GM19035 (cell line): ENCODE measurements around the gene TSPAN9.

Experiments
- ATAC-seq: cut with Tn5 transposase; IDR thresholded peaks from one replicate; pipeline ENCODE4 v1.9.1; 2021; ENCODE audit not compliant: unreplicated experiment

The TSPAN9 gene

DNA sequence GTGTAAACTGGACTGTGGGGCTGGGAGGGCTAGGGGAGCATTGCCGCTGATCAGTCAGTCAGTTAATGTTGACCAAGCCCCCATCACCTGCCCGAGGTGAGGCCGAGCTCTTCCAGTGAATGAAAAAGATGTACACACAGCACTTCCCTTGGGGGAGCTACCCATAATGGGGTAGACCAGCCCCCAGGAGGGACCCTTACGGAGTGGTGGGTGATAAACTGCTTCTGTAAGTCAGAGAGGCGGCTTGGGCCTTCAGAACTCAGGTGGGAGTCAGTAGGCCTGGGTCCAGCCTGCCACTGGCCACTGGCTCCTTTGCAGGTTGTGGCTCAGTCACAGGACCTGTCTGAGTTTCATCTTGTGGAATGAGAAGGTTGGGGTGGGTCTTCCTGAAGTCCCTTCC lies 43.5 kb downstream of the TSPAN9 start:
- no peak for ATAC-seq

DNA sequence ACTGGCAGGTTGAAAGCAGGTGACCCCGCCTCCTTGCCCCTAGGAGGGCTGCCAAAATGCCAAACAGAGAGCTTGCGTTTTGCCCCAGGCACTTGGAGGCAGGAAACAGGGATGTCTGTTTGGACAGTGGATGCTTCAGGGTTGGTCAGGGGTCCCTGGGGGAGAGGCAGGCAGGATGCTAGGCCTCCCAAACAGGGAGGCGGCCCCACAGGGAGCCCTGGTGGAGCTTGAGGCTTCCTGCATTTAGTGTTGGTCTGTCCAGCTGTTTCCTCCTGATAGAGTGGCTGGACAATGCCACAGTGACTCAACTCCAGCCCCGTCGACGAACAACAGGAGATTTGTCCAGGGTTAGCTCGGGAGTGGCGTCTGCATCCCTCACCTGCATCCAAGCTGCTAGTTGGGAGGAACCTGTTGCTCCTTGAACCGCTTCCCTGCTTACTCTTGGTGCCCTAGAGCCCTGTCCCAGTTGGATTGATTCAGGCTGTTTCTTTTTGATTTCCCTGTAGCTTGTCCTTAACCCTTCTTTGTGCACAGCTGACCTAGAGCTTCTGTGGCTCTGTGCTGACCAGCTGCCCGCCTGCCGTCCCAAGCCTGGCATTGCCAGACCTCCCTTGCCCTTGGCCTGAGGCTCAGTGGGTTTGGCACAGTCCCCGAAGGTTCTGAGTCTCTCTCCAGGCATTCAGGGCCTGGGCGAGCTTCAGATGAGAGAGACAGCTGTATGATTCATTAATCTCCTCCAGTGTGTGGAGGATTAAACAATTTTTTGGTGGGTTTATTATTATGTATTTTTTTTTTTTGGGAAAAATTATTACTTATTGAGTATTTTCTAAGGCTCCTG lies 45.9 kb downstream of the TSPAN9 start:
- no peak for ATAC-seq

DNA sequence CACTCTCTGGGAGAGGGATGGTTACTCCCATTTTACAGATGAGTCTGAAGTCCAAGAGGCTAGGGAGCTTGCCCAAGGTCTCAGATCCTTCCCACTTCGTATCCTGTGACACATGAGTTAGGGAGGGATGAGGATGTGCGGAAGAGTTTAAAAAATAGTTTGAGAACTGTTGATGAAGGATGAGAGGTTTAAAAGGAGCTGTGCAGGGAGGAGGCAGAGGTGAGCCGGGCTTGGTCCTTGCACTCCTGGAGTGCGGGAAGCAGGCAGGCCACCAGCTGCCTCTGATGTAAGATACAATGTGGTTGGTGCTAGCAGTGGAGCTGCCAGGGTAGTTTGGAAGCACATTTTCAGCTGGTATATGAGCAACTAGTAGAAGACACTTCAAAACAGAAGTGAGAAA lies 46.5 kb downstream of the TSPAN9 start:
- no peak for ATAC-seq

DNA sequence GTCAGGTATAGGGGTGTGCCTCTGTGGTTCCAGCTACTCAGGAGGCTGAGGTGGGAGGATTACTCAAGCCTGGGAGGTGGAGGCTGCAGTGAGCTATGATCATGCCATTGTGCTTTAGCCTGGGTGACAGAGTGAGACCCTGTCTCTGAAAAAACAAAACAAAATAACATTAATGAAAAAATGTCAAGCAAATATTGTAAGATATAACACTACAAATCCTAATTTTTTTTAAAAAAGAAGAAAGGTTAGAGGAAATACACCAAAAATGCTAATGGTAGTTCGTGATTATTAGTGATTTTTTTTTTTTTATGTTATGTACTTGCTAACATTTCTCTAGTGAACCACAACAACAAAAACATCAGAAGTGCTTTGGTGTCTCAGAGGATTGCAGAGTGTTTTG lies 47.7 kb downstream of the TSPAN9 start:
- no peak for ATAC-seq

- no peak for ATAC-seq
Observed at GRCh38 chr12:3125674-3126073, 48.5 kb downstream of the TSPAN9 start.

- ATAC-seq, result no peak
Observed at GRCh38 chr12:3127832-3128231, 50.7 kb downstream of the TSPAN9 start.

DNA sequence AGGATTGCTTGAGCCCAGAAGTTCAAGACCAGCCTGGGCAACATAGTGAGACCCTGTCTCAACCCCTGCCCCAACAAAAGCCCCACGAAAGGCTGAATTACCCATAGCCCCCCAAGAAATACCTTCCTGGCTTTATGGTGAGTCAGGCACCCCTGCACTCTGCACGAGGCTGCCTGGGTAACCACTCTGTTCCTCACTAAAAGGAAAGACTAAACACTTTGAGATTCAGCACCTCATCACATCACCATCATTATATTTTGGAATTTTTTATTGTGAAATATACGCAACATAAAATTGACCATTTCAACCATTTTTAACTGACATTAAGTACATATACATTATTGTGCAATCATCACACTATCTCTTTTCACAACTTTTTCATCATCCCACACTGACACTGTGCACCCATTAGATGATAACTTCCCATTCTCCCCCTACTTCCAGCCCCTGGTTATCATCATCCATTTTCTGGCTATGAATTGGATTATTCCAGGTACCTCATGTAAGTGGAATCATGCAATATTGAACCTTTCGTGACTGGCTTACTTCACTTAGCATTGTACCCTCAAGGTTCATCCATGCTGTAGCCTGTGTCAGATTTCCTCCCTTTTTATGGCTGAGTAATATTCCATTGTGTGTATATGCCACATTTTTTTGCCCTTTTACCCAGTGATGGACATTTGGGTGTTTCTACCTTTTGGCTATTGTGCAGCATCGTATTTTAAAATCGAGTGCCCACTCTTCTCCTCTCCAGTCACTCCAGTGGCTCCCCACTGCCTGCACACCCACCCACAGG lies 51.5 kb downstream of the TSPAN9 start:
- no peak for ATAC-seq

DNA sequence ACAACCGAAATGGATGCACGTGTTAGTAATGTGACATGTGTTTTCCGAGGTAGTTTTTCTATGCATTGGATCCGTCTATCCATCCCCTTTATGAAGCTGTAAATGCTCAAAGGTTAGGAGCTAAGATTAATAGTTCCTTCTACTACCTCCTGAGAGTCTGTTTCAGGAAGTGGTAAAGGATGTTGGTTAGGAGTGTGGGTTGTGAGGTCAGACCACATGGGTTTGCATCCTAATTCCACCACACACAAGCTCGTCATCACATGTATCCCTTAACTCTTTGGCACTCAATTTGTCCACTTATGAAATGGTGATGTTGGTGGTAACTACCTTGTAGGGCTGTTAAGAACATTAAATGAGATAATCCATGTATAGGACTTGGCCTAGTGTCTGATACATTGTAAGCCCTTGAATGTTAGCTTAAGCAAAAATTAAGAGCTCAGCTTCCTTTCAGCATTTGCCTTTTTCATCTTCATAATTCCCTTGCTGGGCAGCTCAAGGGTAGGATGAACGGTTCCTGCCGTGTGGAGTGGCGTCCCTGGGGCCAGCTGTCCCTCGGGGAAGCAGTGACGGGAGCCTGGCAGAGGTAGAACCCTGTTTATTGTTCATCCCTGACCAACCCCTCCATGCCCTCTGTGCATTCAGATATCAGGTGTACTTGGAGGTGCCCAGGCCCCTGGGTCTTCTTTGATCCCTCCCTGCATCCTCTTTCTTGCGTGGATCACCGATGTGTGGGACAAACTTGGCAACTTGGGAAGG lies 52.3 kb downstream of the TSPAN9 start:
- ATAC-seq, result no peak

DNA sequence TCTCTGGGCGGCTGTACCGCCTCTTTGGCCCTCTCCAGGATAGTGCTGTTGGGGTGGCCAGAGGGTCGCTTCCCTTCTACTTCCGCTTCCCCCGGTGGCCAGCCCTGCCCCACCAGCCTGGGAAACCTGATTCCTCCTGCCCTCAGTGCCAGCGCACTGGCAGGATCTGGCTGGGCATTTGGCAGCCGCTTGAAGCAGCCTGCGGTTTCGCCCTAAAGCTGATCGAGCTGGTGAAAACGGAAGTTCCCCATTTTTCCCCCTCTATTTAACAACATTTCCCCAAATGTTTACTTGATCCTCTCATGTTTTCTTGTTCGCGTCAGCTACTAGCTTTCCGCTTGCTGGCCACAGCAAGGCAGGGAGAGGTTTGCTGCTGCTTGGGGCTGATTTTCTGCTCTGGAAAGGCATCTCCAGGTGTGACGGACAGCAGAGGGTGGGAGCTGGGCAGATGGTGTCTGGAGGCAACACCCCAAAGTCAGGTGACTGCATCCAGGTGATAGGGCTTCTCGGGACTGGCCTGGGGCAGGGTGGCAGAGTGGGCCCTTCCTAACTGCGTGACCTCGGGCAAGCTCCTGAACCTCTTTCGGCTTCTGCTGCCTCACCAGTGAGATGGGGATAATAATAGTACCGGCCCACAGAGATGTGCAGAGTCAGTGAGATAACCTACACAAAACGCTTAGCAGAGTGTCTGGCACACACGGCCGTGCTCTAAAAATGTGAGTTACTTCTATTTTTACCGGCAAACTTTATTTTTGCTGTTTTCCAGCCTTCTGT lies 53.1 kb downstream of the TSPAN9 start:
- ATAC-seq, result no peak

GRCh38 chr12:3131129-3131528 lies 54.0 kb downstream of the TSPAN9 start:
- ATAC-seq, result no peak

- ATAC-seq, result no peak
Observed at GRCh38 chr12:3132636-3133404, 55.6 kb downstream of the TSPAN9 start.

- ATAC-seq, result no peak
Observed at GRCh38 chr12:3133405-3133783, 56.2 kb downstream of the TSPAN9 start.

GRCh38 chr12:3134126-3134525 lies 56.9 kb downstream of the TSPAN9 start:
- no peak for ATAC-seq

DNA sequence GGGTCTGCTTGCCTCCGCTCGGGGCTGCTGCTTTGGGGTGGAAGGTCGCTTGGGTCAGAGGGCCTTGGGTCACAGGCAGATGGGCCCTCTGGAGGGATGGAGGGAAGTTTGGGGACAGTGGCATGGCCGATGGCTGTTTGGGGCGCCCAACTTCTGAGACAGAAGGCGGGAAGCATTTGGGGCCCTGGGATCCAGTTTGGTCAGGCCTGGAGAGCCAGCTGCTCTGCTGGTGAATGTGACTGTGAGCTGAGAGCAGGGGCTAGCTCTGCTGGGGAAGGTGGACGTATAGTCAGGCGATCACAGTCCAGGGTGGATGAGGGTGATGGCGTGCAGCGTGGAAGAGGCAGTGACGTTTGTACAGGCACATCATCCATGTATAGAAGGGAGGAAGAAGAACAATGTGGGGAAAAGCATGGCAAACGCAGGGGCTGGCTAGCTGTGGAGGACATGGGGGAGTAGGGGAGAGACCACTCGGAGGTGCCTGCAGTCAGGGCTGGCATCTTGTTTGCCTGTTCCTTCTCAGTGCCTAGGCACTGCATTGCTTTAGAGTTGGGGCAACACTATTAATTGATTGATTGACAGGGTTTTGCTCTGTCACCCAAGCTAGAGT lies 57.5 kb downstream of the TSPAN9 start:
- ATAC-seq, result no peak

DNA sequence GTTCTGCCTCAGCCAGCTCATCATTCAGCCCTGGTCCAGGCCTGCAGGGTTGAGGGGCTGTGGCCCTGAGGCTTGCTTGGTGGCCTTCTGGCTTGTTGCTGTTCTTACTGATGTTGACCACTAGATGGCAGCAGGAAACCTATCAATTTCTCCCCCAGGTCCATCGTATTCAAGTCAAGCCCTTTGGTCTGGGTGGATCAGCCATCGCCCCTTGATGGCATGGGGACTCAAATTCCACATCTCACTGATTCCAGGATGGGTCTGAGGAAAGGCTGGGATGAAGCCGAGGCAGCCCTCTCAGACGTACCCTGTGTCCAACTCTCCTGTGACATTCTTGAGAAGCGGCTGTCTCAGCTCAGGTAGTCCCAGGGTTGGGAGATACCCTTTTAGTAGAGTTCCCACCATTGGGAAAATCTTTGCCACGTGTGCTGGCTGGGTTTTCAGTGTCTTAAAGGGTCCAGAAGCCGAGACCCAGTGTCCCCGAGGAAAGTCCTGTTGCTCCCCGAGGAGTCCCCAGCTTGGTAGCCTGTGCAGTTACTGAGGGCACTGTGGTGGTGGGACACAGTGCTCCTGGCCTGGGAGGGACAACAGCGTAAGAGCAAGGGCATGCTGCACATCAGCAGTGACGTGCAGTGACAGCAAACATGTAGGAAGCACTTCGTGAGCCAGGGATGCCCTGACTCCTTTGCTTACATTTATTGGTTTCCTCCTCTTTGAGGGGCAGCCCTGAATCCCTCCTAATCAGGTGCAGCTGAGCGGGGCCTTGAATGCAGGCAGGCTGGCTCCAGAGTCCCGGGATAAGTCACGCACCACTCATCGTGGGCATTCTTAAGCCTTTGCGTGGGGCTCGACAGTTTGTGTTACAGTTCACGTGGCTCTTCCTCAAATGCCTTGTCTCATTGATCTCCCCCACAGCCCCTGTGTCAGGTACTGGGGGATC lies 58.6 kb downstream of the TSPAN9 start:
- no peak for ATAC-seq

GRCh38 chr12:3136641-3137267 lies 59.6 kb downstream of the TSPAN9 start:
- ATAC-seq, result no peak

DNA sequence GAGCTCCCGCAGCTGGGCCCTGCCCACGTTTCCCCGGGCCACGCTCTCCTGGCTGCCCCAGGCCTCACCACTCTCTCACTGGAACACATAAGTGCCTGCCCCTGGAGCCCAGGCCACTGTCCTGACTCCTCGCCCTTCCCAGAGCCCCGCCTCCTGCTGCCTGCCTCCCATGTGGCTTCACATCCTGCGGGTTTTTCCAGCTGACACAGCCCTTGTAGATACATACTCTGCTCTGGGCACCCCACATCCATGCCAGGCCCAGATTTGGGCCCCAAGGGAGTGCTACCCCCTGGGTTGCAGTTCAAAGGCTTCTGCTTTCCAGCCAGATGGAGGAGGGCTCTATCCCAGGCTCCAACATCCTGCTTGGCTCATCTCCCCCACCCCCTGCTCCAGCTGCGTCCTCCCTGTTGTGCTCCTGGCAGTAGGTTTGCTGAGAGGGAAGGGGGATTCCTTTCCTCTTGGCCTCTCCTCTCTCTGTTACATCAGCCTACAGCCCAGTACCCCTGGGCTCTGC lies 60.1 kb downstream of the TSPAN9 start:
- ATAC-seq, result no peak
